HCT116 (cell line): ENCODE measurements around the gene GATAD2B.

Source experiments
- CTCF ChIP-seq, 3 experiments: fragments of 200-600 bp in 1 of 3; sonication (generic) in 1 of 3; IDR thresholded peaks in 2 of 3; conservative IDR thresholded peaks in 1 of 3; 2 replicates each; pipeline ENCODE4 v1.5.1; 2012 to 2017; ENCODE audit warnings: low read depth in 2 of 3, low read length in 2 of 3, antibody characterized with exemption in 1 of 3, borderline replicate concordance in 1 of 3, control low read depth in 1 of 3, mild to moderate bottlenecking in 1 of 3, mixed read lengths in 1 of 3, mixed run types in 1 of 3, moderate library complexity in 1 of 3; ENCODE audit not compliant: insufficient read depth in 1 of 3
- EZH2 ChIP-seq: fragments of 200-600 bp; sonication (generic); IDR thresholded peaks from 2 replicates; pipeline ENCODE4 v1.6.1; 2017; ENCODE audit warnings: antibody characterized with exemption, mixed run types
- MAX ChIP-seq: IDR thresholded peaks from 2 replicates; pipeline ENCODE4 v1.6.1; 2012
- POLR2A ChIP-seq: IDR thresholded peaks from 2 replicates; pipeline ENCODE4 v1.7.0; 2011; ENCODE audit warnings: borderline replicate concordance; ENCODE audit not compliant: insufficient read depth, insufficient read length; ENCODE audit errors: extremely low read depth
- POLR2AphosphoS5 ChIP-seq: IDR thresholded peaks from 2 replicates; pipeline ENCODE4 v1.6.1; 2011; ENCODE audit warnings: mild to moderate bottlenecking, low read depth, low read length, moderate library complexity
- RAD21 ChIP-seq: IDR thresholded peaks from 2 replicates; pipeline ENCODE4 v1.6.1; 2012; ENCODE audit warnings: low read depth, mild to moderate bottlenecking
- SIN3A ChIP-seq: IDR thresholded peaks from 2 replicates; pipeline ENCODE4 v1.6.1; 2012; ENCODE audit warnings: low read depth
- SP1 ChIP-seq: IDR thresholded peaks from 2 replicates; pipeline ENCODE4 v1.6.1; 2012; ENCODE audit warnings: low read depth
- TCF7L2 ChIP-seq: IDR thresholded peaks from 2 replicates; pipeline ENCODE4 v1.7.0; 2011; ENCODE audit warnings: borderline replicate concordance, inconsistent platforms; ENCODE audit not compliant: insufficient read depth, insufficient read length; ENCODE audit errors: extremely low read depth

- no peak for TF ChIP-seq RAD21
- TF ChIP-seq POLR2A = no peak
- TF ChIP-seq CTCF (IDR thresholded peaks at IDR 0.05 in 2 of 3, conservative IDR thresholded peaks at IDR 0.05 in 1 of 3; ENCODE audit: borderline replicate concordance in 1 of 3, insufficient read depth in 1 of 3, low read depth in 2 of 3, low read length in 2 of 3) = no peak
- TF ChIP-seq TCF7L2 = no peak
- no peak for TF ChIP-seq SIN3A
- TF ChIP-seq SP1 = no peak
- TF ChIP-seq MAX = no peak
- TF ChIP-seq POLR2AphosphoS5 = no peak
- TF ChIP-seq EZH2 = no peak
Measured at GRCh38 chr1:153938996-153939395, 16.2 kb upstream of the GATAD2B start.
